Left renal cortex interstitium (tissue), 4 donors: ENCODE measurements around the gene ANKRD13C. TPM values are rescaled to one million over a fixed set of nuclear protein-coding genes. Genes with fewer than 3 reads are reported as not detected.

Experiments used
- DNase-seq, 4 donors: peaks; one replicate each; pipeline ENCODE4 v3.0.0-alpha.2; 2013; ENCODE audit warnings: low read depth in 4 of 4, low spot score in 2 of 4, missing footprints in 1 of 4
- polyA plus RNA-seq, 4 donors: library from polyadenylated mRNA; unstranded; fragments of 120-200 nt; gene quantifications; one replicate each; pipeline ENCODE4 v1.2.1, GENCODE V29; 2013; ENCODE audit not compliant: insufficient read length in 4 of 4

Gene ANKRD13C
- polyA plus RNA-seq, 4 donors, result 25.1 to 31.6 (median 29.3) TPM

GRCh38 chr1:70299472-70299871 lies 55.0 kb downstream of the ANKRD13C start:
- DNase-seq, result no peak

- DNase-seq, result no peak
Measured at GRCh38 chr1:70295749-70296148, 58.8 kb downstream of the ANKRD13C start.

- no peak for DNase-seq
Measured at GRCh38 chr1:70293186-70293843, 61.2 kb downstream of the ANKRD13C start.

- no peak for DNase-seq
Measured at GRCh38 chr1:70290218-70290617, 64.3 kb downstream of the ANKRD13C start.

- DNase-seq, result no peak
Measured at GRCh38 chr1:70288166-70288565, 66.4 kb downstream of the ANKRD13C start.

- no peak for DNase-seq
Measured at GRCh38 chr1:70286453-70286852, 68.1 kb downstream of the ANKRD13C start.

- no peak for DNase-seq
Measured at GRCh38 chr1:70284366-70284765, 70.2 kb downstream of the ANKRD13C start.

GRCh38 chr1:70278710-70279109 lies 75.8 kb downstream of the ANKRD13C start:
- no peak for DNase-seq

GRCh38 chr1:70277875-70278274 lies 76.6 kb downstream of the ANKRD13C start:
- no peak for DNase-seq

GRCh38 chr1:70265946-70266345 lies 88.6 kb downstream of the ANKRD13C start:
- DNase-seq, result no peak

GRCh38 chr1:70264839-70265238 lies 89.7 kb downstream of the ANKRD13C start:
- no peak for DNase-seq

- no peak for DNase-seq
Measured at GRCh38 chr1:70256664-70257063, 97.9 kb downstream of the ANKRD13C start.

- no peak for DNase-seq
Measured at GRCh38 chr1:70248729-70249128, 105.8 kb downstream of the ANKRD13C start.

GRCh38 chr1:70247768-70248167 lies 106.8 kb downstream of the ANKRD13C start:
- no peak for DNase-seq

- no peak for DNase-seq
Measured at GRCh38 chr1:70247122-70247521, 107.4 kb downstream of the ANKRD13C start.

- no peak for DNase-seq
Measured at GRCh38 chr1:70239940-70240339, 114.6 kb downstream of the ANKRD13C start.

- no peak for DNase-seq
Measured at GRCh38 chr1:70234733-70235132, 119.8 kb downstream of the ANKRD13C start.

GRCh38 chr1:70231475-70231874 lies 123.0 kb downstream of the ANKRD13C start:
- no peak for DNase-seq

- DNase-seq, result no peak
Measured at GRCh38 chr1:70228670-70229069, 125.9 kb downstream of the ANKRD13C start.

- DNase-seq, result no peak
Measured at GRCh38 chr1:70227439-70227838, 127.1 kb downstream of the ANKRD13C start.

GRCh38 chr1:70224954-70225353 lies 129.6 kb downstream of the ANKRD13C start:
- no peak for DNase-seq

- no peak for DNase-seq
Measured at GRCh38 chr1:70222716-70223235, 131.7 kb downstream of the ANKRD13C start.
